ENCODE measurements around the gene USP1.
A peak's percentile ranks its signal among the peaks of the same experiment; 100 is the strongest.

The USP1 gene

GRCh38 chr1:62436466-62437272 lies at the start of gene USP1:
USP1 (plus strand) TSS chr1:62437049; CDS start chr1:62439868, 2,819 bp downstream.
- peak within 1 kb of the TSS; percentile 92 for H3K4me3 ChIP-seq (ENCODE audit: low read length)
- DNase-seq (ENCODE audit: low read depth), result peak; percentile 100
- no peak for TF ChIP-seq CTCF (conservative IDR thresholded peaks at IDR 0.05; ENCODE audit: low read length)

GRCh38 chr1:62389531-62389930 lies 47.3 kb upstream of the USP1 start:
- no peak for TF ChIP-seq CTCF (conservative IDR thresholded peaks at IDR 0.05; ENCODE audit: low read length)
- DNase-seq (ENCODE audit: low read depth), result no peak
- H3K4me3 ChIP-seq (ENCODE audit: low read length), result no peak overlapping the region

DNA sequence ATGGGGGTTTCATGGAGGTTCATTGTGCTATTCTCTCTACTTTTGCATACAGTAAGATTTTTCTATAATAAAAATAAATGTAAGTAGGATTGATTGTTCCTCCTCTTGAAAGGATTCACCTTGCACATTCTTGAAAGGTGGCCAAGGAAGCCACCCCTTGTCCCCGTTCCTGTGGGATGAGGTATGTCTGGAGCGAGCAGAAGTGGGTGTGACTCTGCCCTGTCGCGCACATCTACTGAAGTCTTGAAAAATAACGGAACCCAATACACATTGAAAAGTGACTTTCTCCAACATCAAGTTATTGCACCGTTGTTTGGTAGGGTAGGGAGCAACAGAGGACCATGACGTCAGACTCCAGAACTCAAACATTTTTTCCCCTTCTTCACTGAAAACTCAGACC lies 46.8 kb upstream of the USP1 start:
- TF ChIP-seq CTCF (conservative IDR thresholded peaks at IDR 0.05; ENCODE audit: low read length), result no peak
- H3K4me3 ChIP-seq (ENCODE audit: low read length), result no peak overlapping the region
- DNase-seq (ENCODE audit: low read depth), result no peak

- no peak overlapping the region for H3K4me3 ChIP-seq (ENCODE audit: low read length)
- DNase-seq (ENCODE audit: low read depth), result no peak
- TF ChIP-seq CTCF (conservative IDR thresholded peaks at IDR 0.05; ENCODE audit: low read length), result peak; percentile 32
Measured at GRCh38 chr1:62391369-62391971, 45.4 kb upstream of the USP1 start.

DNA sequence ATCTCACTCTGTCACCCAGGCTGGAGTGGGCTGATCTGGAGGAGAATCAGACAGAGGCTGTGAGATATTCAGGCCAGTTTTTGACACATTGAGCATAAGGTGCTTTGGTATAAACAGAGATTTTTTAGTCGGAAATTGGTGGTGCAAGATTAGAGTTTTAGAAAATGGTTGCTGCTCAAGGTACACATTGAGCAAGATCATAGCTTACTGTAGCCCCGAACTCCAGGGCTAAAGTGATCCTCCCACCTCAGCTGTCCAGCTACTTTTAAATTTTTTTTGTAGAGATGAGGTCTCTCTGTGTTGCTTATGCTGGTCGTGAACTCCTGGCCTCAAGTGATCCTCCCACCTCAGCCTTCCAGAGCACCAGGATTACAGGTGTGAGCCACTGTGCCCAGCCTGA lies 43.9 kb upstream of the USP1 start:
- no peak overlapping the region for H3K4me3 ChIP-seq (ENCODE audit: low read length)
- DNase-seq (ENCODE audit: low read depth), result no peak
- no peak for TF ChIP-seq CTCF (conservative IDR thresholded peaks at IDR 0.05; ENCODE audit: low read length)

DNA sequence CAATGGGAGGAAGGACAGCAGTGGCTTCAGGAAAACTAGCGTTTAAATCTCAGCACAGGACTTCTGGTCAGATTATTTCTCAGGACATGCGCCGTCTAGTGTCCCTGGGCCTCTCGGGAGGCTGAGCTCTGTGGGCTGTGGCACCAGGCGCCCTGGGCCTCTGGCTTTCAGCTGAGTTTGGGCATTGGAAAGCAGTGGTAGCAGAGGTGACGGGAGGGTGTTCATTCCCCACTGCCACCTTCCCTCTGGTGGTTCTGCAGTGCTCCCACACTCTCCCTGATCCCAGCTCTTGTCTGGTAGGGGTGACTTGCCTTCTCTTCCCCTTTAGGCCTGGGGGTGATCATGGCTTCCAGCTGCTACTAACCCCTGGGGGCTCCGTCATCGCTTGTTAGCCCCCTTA lies 42.2 kb upstream of the USP1 start:
- no peak for TF ChIP-seq CTCF (conservative IDR thresholded peaks at IDR 0.05; ENCODE audit: low read length)
- no peak overlapping the region for H3K4me3 ChIP-seq (ENCODE audit: low read length)
- no peak for DNase-seq (ENCODE audit: low read depth)

DNA sequence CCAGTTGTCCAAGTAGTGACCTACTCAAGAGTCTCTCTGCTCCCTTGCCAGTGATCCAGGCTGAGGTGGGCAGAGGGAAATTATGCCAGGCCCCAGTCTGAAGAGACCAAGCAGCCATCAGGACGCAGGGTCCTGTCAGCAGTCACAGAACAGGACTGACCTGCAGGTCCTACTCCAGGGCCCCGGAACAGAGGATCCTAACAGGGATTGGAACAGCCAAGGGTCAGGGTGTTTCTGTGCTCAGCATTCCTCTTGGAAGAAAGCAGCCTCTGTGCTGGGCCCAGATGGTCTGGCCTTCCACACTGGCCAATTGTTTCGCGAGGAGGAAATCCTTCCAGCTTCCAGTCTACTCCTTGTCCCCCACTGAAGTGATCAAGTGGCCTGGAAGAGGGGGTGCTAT lies 41.6 kb upstream of the USP1 start:
- no peak overlapping the region for H3K4me3 ChIP-seq (ENCODE audit: low read length)
- DNase-seq (ENCODE audit: low read depth), result no peak
- TF ChIP-seq CTCF (conservative IDR thresholded peaks at IDR 0.05; ENCODE audit: low read length), result no peak

Measured in AG10803 (cell line).